ENCODE results near the gene UBAC2.

Gene UBAC2

DNA sequence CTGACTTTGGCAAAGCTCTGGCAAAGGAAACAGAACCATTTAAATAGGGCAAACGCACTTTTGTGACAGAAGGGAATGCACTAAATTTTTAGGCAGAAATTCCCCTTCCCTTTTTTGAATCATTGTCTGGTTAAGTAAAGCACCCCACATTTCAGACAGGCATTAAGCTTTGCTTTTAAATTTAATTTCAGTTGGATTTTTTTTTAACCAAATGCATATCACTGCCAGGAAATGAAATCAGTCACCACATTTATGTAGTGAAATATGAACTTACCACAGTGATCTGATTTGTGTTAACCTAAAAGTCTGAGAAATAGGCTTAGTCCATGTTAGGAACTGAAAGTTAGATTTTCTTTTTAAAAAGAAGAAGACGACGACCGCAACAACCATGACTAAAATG lies 95.7 kb downstream of the UBAC2 start:
- DNase-seq (ENCODE audit: low spot score) = no peak

DNA sequence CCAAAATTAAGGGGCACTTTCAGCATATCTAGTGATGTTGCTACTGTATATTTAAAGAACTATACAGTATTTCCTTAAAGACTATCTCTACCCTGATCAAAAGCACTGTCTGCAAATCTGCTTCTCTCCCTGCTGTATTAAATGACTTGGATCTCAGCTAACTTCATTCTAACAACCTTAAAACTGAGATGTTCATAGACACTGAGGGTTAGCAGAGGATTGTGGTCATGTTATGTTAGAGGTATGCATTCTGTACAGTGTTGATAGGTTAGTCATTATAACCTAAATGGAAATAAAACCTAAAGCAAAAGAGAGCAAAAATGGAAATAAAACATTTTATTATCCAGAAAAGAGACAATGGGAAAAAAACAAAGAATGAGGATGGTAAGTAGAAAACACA lies 96.7 kb downstream of the UBAC2 start:
- no peak for DNase-seq (ENCODE audit: low spot score)

DNA sequence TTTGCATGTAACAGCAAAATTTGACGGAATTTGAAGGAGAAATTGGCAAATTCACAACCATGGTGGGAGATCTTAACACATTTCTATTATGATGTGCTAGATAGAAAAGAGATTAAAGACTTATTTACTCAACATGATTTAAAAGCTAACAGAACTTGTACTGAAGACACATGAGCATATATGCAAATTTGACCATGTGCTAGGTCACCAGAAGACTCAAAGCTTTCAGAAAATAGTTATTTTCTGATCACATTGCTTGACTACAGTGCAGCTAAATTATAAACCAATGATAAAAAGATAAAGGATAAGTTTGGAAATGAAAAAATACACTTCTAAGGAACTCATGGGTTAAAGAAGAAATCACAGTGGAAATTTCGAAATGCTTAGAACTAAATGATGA lies 97.4 kb downstream of the UBAC2 start:
- no peak for DNase-seq (ENCODE audit: low spot score)

DNA sequence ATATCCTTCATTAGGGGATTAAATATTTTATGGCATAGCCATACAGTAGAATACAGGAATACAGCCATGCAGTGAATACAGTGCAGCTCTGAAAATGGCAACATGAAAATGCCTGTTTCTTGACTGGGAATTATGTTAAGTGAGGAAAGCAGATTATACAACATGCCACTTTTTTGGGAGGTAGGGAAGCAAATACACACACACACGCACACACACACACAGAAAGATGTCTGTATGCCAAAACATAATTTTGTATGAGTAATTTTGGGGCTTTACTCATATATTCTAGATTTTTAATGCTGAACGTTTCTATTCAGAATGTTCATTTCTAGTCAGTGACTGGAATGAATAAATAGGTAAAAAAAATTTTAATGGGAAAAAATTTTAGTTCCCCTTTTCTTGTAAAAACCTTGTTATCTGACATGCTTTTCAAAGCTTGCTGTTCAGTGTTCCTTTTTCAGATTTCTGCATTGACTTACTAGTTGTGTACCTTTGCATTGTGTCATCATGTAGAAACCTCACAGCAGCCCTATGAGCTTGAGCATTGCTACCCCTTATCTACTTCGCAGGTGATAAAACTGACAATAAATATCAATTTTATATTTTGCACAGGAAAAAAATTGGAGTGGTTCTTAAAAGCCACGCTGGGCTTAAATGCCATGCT lies 98.7 kb downstream of the UBAC2 start:
- DNase-seq (ENCODE audit: low spot score) = no peak

DNA sequence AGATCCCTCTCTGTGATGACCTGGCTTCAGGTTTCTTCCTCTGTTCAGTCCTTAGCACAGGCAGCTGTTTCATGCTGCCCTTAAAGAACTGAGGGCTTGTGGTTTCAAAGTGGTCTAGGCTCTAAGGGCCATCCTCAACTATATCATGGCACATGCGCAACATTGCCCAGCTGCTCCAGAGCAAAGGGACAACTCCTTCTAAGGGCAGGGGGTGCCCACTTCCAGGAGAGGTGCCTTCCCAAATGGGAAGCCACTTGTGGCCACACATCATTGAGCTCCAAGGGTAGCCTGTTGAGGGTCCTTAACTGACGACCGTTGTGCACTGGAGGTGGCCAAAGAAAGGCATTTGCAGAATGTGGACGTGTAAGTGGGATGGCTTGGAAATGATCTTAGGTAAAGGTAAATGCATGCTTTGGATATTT lies 99.3 kb downstream of the UBAC2 start:
- no peak for DNase-seq (ENCODE audit: low spot score)

DNA sequence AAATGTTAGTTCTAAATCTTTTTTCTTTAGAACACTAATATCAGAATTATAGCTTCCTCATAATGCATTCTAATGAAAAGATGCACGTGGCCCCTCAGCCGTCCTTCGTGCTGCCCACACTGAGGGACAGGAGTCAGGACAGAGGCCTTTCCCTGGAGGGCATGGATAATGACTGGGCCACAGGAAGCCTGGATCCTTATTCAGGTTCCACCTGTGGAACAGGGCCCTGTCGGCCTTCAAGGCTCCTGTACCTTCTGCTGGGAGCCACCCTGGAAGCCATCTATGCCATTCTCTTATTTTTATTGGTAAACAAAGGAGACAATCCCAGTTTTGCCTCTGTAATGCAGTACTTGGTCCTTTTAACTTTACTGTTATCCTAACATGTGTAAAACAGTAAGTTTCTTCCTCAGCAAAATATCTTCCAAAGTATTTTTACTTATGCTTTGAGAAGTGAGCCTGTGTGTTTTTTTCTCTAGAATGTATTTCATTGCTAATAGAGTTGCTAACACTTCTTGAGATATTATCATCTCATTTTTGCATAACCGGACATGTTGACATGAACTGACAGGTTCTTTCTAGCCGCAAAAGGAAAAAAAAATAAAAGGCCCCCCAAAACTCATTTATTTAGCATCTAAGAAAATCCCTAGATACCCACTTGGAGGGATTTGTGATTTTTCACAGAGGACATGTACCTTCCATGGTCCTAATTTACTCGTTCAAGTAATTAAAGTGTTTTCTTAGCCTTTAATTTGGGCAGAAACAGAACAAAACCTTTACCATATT lies 100.6 kb downstream of the UBAC2 start:
- DNase-seq (ENCODE audit: low spot score) = no peak

DNA sequence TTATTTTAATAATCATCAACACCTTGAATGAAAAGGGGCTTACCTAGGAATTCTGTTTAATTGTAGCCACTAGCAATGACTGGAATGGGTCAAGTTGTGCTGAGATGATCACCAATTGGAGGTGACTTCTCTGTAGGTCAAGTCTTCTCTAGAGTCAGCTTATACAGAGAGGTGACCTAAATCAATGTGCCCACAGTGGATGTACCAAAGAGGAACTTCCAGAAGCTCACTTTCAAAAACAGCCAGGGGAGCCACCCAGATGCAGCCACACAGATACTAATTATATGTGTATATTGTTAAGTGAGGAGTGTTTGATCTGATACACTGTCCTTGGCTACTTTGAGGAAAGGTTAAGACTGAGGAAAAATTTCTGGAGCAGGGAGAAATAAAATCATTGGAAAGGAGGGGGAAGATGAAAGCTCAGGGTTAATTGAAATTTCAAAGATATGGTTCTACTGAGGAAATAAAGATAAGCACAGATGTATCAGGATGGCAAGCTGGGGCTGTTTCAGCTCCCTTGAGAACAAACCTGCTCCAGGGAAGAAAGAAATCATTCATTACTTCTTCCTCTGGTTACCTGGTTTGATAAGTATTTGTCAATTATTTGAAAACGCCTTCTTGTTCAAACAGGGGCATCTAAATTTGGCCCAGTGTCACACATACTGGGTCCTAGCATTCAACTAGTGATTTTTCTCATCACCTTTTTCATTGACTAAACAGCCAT lies 101.4 kb downstream of the UBAC2 start:
- no peak for DNase-seq (ENCODE audit: low spot score)

DNA sequence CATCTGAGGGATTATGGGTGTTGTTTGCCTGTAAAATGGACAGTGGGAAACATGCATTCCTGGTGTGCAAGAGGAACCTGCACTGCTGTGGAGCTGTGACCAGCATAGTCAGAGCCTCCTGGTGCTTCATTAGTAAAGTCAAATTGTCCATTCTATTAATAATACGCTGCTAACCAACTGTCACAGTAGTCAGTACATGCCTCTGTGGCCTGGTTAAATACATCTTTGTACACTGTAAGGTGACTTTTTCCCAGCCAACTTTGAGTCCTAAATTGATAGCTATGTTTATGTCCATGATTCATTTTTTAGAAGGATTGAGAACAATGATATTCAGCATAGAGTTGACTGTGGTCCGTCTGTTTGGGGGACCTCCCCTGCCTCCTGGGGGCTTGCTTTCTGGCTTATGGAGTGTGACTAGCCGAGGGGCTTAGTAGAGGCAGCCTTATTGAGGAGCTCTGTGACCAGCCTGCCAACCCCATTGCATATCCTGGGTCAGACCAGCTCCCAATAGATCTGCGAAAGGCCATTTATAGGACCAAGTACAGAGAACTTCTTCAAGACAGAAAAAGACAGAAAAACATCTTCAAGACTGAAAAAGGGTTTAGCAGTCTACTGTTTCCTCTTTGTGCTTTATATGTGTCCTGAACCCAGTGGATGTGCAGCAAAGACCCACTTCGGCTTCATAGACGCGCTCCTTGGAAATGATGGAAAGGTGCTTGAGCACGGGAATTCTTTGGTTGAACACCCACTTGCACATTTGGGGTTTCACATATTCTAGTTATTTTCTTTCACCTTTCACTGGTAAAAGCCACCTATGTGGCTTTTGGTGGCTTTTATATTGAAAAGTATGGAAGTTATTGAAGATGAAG lies 102.2 kb downstream of the UBAC2 start:
- DNase-seq (ENCODE audit: low spot score) = no peak

DNA sequence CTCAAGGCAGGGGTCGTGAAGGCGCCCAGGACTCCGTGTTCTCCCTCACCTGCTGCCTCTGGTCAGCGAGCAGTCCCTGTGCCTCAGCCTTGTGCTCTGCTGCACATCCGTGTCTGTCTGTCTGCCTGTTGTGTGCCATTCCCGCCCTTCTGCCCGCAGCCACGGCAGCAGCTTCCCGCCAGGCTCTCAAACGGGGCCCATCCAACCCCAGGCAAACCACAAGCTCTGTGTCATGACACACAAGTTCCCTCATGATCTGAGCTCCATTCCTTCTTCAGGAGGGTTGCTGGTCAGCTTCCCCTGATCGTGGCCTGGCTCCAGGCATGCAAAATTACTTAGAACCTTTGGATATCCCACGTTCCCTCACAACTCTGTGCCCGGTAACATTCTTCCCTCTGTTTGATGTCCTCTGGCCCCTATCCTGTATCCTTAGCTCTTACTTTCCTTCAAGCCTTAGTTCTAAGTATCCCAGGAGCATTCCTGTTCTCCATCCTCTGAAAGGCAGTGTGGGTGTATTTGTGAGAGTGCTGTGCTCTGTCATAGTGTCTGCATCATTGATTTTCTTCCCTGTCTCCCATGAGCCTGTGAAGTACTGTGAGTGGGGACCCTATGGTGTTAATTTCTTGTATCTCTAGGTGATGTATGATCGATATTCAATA lies 103.3 kb downstream of the UBAC2 start:
- DNase-seq (ENCODE audit: low spot score) = no peak

DNA sequence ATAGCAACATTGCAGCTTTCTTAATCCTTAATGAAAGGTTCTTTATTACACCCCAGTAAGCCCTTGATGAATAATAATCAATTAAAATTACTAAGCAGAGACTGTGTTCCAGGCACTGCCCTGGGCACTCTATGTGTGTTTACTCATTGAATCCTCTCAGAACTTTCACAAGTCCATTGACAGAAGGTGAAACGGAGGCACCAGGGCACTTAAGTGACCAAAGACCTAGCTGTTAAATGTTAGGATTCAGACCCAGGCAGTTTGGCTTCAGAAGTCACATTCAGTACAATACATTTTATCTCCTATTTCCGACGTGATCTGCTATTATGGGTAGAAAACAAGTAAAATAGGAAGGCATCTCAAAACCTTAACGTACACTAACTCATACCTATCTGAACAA lies 103.9 kb downstream of the UBAC2 start:
- DNase-seq (ENCODE audit: low spot score) = no peak

DNA sequence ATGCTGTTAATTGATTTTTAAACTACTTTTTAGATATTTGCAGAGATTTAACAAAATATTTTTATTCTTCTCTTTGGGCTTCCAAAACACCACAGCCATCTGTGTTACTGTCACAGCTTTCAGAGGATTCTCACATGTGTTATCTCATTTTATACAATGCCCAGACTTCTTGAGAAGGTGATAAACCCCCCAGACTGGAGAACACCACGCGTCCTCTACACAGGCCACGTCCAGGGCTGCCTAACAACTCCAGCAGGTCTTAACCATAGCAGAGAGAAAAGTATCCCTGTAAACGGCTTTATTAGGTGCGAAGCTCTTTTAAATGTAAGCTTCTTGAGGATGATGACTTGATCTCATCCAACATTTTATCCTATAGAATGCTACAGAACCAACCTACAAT lies 104.5 kb downstream of the UBAC2 start:
- DNase-seq (ENCODE audit: low spot score) = no peak

DNA sequence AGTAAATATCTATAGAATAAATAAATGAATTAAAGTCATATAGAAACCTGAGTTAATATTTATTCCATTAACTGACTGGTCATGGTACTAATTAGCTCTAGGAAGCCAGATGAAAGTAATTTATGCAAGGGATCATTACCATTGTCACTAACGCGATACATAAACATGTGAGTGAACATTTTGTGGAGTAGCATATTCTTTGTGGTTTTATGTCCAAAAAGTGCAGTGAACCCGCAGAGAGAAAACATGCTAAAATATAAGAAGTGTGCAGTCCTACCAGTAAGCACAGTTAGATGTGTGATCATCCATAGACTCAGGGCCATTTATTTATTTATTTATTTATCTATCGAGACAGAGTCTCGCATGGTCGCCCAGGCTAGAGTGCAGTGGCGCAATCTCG lies 104.9 kb downstream of the UBAC2 start:
- DNase-seq (ENCODE audit: low spot score) = no peak

DNA sequence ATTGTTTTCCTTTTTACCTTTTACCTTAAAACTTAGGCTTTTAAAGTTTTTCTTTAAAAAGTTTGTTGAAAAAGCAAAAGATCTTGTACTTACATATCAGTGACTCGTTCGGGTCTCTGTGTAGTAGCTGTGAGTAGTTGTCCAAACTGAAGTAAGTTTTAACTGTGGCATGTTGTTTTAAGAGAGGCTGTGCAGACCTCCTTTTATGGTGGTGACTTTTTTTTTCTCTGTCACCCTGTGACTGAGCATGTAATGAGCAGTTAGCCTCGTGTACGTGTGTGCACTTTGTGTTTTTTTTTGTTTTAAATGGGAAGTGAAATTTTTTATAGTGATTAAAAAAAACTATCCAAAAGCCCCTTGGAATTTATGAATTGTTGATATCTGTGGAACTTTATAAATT lies 106.6 kb downstream of the UBAC2 start, which contains the start of gene GPR183:
TSS of gene GPR183 (minus strand) at position 153 of the 400 bp plus-strand sequence. CDS start 11,254 bp downstream, outside the sequence.
- DNase-seq (ENCODE audit: low spot score) = no peak

DNA sequence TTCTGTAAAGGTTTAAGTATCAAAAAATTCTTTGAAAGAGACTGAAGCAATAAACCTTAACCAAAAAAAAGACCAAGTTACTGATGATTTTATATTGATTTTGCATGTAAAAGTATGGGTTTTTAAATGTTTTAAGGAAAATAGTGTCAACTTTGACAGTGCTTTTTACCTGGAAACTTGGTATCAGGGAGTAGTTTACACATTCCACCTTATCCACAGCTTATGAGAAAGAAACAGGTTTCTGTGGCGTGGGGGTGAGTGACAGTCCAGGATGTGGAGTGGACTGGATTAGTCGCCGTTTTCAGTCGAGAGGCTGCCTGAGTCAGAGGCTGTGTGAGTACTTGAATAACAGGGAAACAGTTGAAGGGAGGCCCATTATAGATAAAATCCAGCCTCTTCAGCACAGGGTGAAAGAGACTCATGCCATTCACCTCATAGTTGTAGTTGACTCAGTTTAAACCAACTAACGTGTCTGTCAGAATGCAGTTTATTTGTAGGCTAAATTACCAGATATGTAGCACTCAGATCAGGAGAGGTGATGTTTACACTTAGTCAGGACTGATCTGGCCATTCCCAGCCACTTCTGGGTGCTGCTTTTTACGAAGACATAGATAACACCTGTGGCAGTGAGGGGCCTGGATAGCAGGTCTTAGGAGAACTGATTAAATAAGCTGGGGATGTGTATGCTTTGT lies 107.1 kb downstream of the UBAC2 start:
- DNase-seq (ENCODE audit: low spot score) = peak; percentile 68

DNA sequence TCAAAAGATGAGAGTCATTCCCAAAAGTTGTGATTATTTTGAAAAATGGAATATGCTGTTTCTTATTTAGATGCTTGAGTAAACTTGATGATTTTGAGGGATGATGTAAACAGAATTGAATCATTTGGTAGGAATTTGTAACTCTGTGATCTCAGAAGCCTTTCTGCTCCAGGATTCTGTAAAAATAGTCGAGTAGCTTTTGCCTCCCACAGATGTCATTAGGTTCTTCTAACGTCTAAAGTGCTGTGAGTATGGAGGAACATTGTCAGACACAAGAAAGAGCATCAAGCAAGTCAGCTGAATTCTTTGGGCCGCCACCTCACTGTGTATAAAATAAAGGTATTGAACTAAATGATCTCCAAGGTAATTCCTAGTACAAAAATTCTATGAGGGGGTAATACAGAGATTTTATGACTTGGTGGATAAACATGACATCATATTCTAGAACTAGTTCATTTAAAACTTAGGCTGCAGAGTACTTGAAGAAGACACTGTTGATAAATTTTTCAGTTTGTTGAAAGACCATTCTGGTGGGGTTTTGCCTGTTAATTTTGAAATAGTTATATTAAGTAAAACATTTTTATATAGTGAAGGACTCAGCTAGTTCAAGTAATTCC lies 107.9 kb downstream of the UBAC2 start:
- peak; percentile 45 for DNase-seq (ENCODE audit: low spot score)

DNA sequence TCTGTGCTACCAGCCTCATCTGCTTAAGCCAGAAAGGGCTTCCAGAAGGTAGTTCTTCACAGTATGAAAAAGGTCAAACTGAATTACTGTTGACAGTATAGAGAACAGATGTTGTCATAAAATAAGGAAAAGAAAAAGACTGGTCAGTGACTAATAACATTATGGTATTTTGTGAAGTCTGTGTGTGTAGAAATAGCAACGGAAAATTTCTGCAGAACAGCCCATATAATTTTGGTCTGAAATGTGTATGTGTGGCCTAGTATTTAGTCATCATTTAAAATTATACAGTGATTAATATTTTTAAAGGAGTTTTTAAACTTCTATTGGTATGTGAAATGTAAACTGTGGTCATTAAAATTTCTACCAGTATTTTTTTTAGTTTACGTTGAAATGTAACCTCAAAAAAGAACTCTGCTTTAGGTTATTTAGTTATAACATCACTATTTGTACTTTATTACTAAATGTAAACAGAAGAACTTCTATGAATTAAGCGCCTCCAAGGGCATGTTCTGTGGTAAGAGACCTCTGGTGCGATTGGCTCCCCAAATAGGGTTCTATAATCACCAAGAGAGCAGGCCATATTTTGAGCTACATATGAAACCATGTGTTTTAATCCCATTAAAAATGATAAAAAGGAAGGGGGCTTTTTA lies 109.9 kb downstream of the UBAC2 start:
- DNase-seq (ENCODE audit: low spot score) = peak; percentile 60

DNA sequence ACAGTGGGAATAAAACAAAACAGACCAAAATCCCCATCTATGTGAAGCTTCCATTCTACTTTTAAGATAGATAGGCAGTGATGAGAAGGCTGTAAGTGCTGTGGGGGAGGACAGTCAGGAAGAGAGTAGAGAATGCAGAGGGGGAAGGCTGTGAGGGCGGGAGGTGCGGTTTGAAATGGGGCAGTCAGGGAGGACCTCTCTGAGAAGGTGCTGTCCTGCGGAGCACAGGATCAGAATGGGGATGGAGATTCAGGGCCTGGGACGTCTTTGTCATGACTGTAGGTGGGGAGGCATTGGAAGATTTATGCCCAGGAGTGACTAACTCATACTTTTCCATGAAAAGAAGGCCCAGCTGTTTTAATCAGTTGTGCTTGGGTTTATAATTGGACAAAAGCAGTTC lies 110.5 kb downstream of the UBAC2 start:
- no peak for DNase-seq (ENCODE audit: low spot score)

DNA sequence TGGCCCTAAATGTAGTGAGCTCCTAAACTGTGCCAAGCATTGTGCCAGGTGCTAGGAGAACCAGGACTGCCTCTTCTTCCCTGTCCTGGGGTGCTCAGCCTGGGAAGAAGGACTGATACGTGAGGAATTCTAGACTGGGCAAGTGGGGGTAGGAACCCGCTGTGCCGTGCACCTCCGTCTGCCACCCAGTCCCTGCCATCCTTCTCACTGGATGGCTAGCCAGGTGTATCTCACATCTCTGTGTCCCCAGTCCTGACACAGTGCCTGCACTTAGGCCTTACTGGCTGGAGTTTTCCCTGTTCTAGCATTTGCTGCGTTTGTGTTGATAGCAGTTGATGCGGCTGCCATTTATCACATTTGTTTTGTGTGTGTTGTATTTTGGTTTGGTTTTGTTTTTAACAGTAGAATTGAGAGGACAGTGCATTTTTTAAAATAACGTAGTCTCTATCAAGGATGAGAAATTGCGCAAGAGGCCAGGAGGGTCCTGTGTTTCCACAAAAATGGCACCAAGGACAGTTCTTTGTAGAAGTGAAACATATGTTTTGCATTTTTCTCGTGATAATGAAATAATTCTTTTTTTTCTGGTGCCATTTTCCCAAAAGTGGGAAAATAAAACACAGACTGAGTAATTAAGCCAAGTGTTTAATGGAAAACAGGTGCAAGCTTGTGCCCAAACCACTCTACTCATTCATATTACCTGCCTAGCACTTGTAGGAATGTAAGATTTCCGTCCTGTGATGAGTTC lies 111.3 kb downstream of the UBAC2 start:
- DNase-seq (ENCODE audit: low spot score) = peak; percentile 20

DNA sequence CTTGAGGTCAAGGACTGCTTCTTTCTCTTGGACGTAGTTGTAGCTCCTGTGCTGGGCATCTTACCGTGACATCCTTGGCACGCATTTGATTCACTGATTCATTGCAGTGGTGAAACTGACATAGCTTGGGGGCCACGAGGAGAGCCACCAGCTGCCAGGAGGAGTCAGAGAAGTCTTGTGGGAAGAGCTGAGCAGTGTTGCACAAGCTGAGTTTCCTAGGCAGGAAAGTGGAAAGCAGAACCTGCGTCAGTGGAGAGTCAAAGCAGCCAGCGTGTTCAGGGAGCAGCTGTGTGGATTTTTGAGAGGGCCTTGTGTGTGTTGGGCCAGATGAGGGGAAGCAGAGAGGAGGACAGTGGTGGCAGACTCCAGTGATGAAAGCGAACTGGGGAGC lies 111.8 kb downstream of the UBAC2 start:
- DNase-seq (ENCODE audit: low spot score) = peak; percentile 90

All from AG08395 (cell line).